ENCODE data around the gene KCNRG. TPM values are rescaled to one million over a fixed set of nuclear protein-coding genes. Genes with fewer than 3 reads are reported as not detected.

Gene KCNRG
- total and polyA plus RNA-seq, 9 of the 15 experiments (the other 6 are each of a cell fraction or from before 2014, with no cell fraction given) = 0.36 to 1.1 (median 0.53) TPM

DNA sequence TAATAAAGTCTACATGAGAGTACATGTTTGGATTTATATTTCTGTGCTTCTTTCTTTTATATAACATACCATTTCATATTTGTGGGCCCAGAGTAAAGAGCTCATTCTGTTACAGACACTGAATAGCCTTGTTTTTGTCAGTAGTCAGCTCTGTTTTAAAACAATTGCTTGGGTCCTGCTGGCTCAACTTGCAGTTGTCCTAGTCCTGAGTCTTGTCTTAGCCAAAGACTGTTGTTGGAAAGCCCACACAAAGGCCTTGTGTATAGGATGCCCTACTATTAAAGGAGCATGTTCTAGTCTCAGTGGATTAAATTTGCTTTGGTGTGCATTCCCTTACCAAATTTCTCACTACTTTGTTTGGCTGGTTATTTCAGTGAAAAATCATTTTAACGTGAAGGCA is 3.8 kb upstream of the KCNRG start:
- no peak for DNase-seq (ENCODE audit: extremely low read depth in 1 of 4, low spot score in 3 of 4)
- Histone ChIP-seq H3K4me3 (no peak overlapping the region), H3K27ac (ENCODE audit: extremely low read depth, low read depth, low read length) (no peak overlapping the region), H4K20me1 (replicated peaks; ENCODE audit: control insufficient read depth, insufficient read depth, low read length) (no peaks in the 10 kb centered on the region), H3K79me2 (ENCODE audit: control insufficient read depth, insufficient read depth, low read length) (peaks cover 40% of the 10 kb centered on the region), H3K4me2 (ENCODE audit: insufficient read depth, low read length) (no peak overlapping the region), H2AFZ (ENCODE audit: low read depth, low read length) (no peak overlapping the region), H3K27me3 (ENCODE audit: control insufficient read depth in 2 of 2, insufficient read depth in 2 of 2, low read length in 2 of 2) (no peaks in the 10 kb centered on the region), H3K4me1 (replicated peaks in 1 of 2; ENCODE audit: control insufficient read depth in 2 of 2, insufficient read depth in 2 of 2, low read length in 2 of 2) (peaks cover 0 to 23% of the 10 kb centered on the region in 2 experiments; a peak in 2 of 5 replicates), H3K9me1 (ENCODE audit: control insufficient read depth, insufficient read depth, low read length) (no peaks in the 10 kb centered on the region), H3K9ac (ENCODE audit: insufficient read depth in 1 of 2, low read depth in 2 of 2, low read length in 2 of 2) (no peak overlapping the region), H3K9me3 (replicated peaks; ENCODE audit: control insufficient read depth, insufficient read depth, low read depth, low read length) (no peaks in the 10 kb centered on the region), H3K36me3 (ENCODE audit: control insufficient read depth, insufficient read depth, low read length) (peaks cover 53% of the 10 kb centered on the region; the same call in 2 of the 3 replicates)
- WGBS (ENCODE audit: insufficient coverage, low coverage, missing lambda C conversion rate) = 92% methylated on average over 1 of the region's 1 CpG
- no peak for FAIRE-seq
- ChIA-PET CTCF (ENCODE audit: low intra/inter-chr PET ratio) (no interaction called here), POLR2A (interaction anchor here (1.1 to 1.2 kb wide), 2 partner anchors 13 to 14 kb away, joined by 3 to 6 read pairs; partner anchors contain the start of gene TRIM13)
- intact Hi-C loops (cut with micrococcal nuclease) (no loop called here), in situ Hi-C loops (cut with MboI) (no loop called here)
- no peak for ATAC-seq
- no TSS peak for BruUV-seq (replicated peaks)
- no peak for TF ChIP-seq ZNF717 (CRISPR knock-in tag; IDR thresholded peaks at IDR 0.05)
- no peak for TF ChIP-seq VEZF1 (CRISPR knock-in tag; IDR thresholded peaks at IDR 0.05)
- no peak for TF ChIP-seq ARID1B (IDR thresholded peaks at IDR 0.05)
- no peak for TF ChIP-seq MIER1 (IDR thresholded peaks at IDR 0.05; ENCODE audit: low read depth)
- TF ChIP-seq IFI16 (CRISPR knock-in tag; IDR thresholded peaks at IDR 0.05) = no peak
- TF ChIP-seq ZNF764 (CRISPR knock-in tag; IDR thresholded peaks at IDR 0.05; ENCODE audit: low read depth) = no peak
- no peak for TF ChIP-seq NFIC (IDR thresholded peaks at IDR 0.05)
- TF ChIP-seq HDAC2 (IDR thresholded peaks at IDR 0.05) = no peak
